RWPE1 (cell line): ENCODE data around the gene VANGL2.

Experiments used
- CTCF ChIA-PET: fragments of 350-600 bp; sonication (Branson Sonifier 250); formaldehyde crosslinking; extraction: SDS; loops from one replicate; lab custom pipeline; 2021; lab: Yijun Ruan, JAX
- POLR2A ChIA-PET: fragments of 400-600 bp; formaldehyde crosslinking; extraction: SDS; loops from one replicate; lab custom pipeline; 2020; ENCODE audit warnings: antibody characterized with exemption; ENCODE audit not compliant: low non-redundant PET; lab: Yijun Ruan, JAX
- DNase-seq: peaks from one replicate; pipeline ENCODE4 v3.0.0; 2012; ENCODE audit warnings: low spot score
- H3K27ac ChIP-seq: fragments of 450-650 bp; 2 replicates; pipeline ENCODE4 v1.5.1; 2017
- TF ChIP-seq, protein P1 (sequence below): fragments of 450-650 bp; conservative IDR thresholded peaks from 2 replicates; pipeline ENCODE4 v1.5.1; 2017; ENCODE audit warnings: low read depth, mild to moderate bottlenecking

VANGL2 gene

DNA sequence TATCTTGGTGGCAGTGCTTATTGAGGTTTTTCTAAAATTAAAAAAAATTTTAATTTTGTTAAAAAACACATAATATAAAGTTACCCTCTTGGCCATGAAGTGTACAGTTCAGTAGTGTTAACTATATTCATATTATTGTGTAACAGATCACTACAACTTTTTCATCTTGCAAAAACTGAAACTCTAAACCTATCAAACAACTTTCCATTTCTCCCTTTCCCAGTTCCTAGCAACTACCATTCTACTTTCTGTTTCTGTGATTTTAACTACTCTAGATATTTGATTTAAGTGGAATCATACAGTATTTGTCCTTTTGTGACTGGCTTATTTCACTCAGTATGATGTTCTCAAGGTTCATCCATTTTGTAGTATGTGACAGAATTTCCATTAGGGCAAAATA, 67.2 kb downstream of the VANGL2 start:
- ChIA-PET POLR2A (no interaction called here), CTCF (interaction anchor here (0.7 kb wide), 1 partner anchor 16 kb away, joined by 3 read pairs; no protein-coding TSS in a partner anchor)
- DNase-seq: no peak
- H3K27ac ChIP-seq: no peak overlapping the region
- TF ChIP-seq, protein P1, sequence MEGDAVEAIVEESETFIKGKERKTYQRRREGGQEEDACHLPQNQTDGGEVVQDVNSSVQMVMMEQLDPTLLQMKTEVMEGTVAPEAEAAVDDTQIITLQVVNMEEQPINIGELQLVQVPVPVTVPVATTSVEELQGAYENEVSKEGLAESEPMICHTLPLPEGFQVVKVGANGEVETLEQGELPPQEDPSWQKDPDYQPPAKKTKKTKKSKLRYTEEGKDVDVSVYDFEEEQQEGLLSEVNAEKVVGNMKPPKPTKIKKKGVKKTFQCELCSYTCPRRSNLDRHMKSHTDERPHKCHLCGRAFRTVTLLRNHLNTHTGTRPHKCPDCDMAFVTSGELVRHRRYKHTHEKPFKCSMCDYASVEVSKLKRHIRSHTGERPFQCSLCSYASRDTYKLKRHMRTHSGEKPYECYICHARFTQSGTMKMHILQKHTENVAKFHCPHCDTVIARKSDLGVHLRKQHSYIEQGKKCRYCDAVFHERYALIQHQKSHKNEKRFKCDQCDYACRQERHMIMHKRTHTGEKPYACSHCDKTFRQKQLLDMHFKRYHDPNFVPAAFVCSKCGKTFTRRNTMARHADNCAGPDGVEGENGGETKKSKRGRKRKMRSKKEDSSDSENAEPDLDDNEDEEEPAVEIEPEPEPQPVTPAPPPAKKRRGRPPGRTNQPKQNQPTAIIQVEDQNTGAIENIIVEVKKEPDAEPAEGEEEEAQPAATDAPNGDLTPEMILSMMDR: no peak

DNA sequence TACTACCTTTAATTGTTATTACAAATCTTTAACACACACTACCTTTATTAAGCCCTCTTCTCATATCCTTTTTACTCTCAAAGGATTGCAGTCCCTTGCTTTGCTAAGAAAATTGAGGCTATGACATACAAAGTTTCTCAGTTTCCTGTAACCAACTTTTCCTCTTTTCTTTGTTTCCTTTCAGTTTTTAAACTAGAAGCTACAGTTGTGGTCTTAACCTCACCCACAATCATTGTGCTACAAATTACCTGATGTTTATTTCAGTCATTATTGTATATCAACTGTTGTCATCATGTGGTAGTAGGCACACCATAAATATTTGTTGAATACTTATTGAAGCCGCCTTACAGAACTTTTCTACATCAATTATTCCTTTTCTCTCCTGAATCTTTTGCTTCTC, 70.9 kb downstream of the VANGL2 start:
- ChIA-PET POLR2A (no interaction called here), CTCF (no interaction called here)
- no peak overlapping the region for H3K27ac ChIP-seq
- DNase-seq: no peak
- TF ChIP-seq, protein P1: no peak

DNA sequence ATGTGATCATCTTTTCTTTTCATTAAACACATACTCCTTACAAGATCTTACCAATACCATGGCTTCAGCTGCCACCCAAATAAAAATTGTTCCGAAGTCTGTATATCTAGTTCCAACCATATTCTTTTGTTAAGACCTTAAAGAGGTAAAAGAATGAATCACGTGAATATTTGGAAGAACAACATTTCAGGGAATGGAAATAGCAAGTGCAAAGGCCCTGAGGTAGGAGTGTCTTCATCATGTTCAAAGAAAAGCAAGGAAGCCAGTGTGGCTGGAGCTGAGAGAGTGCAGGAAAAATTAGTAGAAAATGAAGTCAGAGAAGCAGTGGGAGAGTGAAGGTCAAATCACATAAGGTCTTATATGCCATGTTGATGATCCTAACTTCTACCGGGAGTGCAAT, 71.7 kb downstream of the VANGL2 start:
- no peak for DNase-seq
- ChIA-PET POLR2A (no interaction called here), CTCF (no interaction called here)
- TF ChIP-seq, protein P1: no peak
- no peak overlapping the region for H3K27ac ChIP-seq

DNA sequence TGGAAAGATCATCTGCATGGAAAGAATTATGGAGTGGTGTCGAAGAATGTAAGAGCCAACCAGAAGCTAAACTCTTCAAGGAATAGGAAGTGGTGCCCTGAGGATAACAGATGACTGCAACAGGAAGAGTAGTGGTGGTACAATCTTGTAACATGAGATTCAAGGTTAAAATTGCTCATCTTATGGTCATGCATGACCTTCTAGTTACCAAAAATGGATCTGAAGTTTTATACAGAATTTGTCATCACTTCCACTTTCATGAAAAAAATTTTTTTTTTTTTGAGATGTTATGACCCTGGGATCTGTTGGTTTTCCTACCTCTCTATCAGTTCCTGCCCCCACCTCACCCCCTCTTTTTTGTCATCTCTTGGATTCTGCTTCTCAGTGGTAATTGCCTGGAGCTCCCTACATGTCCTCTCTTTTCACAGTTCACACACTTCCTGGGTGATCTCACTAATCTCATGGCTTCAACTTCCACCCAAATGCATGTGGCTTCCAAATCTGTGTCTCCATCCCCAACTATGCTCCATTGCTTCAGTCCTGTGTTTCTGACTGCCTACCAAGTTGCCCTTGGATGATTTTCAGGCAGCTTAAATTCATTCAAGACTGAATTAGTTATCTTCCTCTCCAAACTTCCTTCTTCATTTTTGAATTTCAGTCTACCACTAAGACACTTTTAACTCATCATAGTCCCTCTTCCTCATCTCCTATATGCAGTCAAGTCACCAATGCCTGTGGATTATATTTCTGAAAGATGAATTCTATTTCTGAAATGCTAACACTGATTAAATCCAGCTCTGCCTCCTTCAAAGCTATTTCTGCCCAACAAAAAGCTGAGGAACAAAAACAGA, 74.3 kb downstream of the VANGL2 start:
- DNase-seq: no peak
- no peak overlapping the region for H3K27ac ChIP-seq
- CTCF ChIA-PET: interaction anchor here (0.6 to 0.7 kb wide), 2 partner anchors 304 to 335 kb away, joined by 3 to 4 read pairs; no protein-coding TSS in a partner anchor
- TF ChIP-seq, protein P1: no peak
- POLR2A ChIA-PET: interaction anchor here (0.6 kb wide), 1 partner anchor 78 kb away, joined by 3 read pairs; no protein-coding TSS in a partner anchor
